ENCODE measurements around the gene SCO1.
"Not testable (repeated sequence)": the region's sequence is repeated elsewhere in the genome, so short reads cannot be mapped to it uniquely, and the experiment has no call there.

Gene SCO1

GRCh38 chr17:10697092-10698081 lies at the start of gene SCO1, which contains the start of gene ADPRM:
TSS of gene SCO1 (minus strand) at chr17:10697533. CDS start at chr17:10697507, 26 bp downstream.
TSS of gene ADPRM (plus strand) at chr17:10697594. CDS start at chr17:10704927, 7,333 bp downstream.
- peak; percentile 84 for FAIRE-seq

- FAIRE-seq, result no peak
Observed at GRCh38 chr17:10745231-10745630, 47.9 kb upstream of the SCO1 start.

- no peak for FAIRE-seq
Observed at GRCh38 chr17:10744501-10745000, 47.2 kb upstream of the SCO1 start.

- no peak for FAIRE-seq
Observed at GRCh38 chr17:10743316-10744009, 46.1 kb upstream of the SCO1 start.

GRCh38 chr17:10742431-10742830 lies 45.1 kb upstream of the SCO1 start:
- no peak for FAIRE-seq

- FAIRE-seq, result no peak
Observed at GRCh38 chr17:10741416-10742135, 44.2 kb upstream of the SCO1 start.

GRCh38 chr17:10739386-10739785 lies 42.1 kb upstream of the SCO1 start:
- no peak for FAIRE-seq

- FAIRE-seq, result no peak
Observed at GRCh38 chr17:10738521-10739258, 41.4 kb upstream of the SCO1 start.

GRCh38 chr17:10737736-10738135 lies 40.4 kb upstream of the SCO1 start:
- FAIRE-seq, result no peak

GRCh38 chr17:10737168-10737622 lies 39.9 kb upstream of the SCO1 start:
- peak; percentile 89 for FAIRE-seq

GRCh38 chr17:10735821-10736220 lies 38.5 kb upstream of the SCO1 start:
- FAIRE-seq, result no peak

- FAIRE-seq, result no peak
Observed at GRCh38 chr17:10735251-10735650, 37.9 kb upstream of the SCO1 start.

GRCh38 chr17:10733666-10734065 lies 36.3 kb upstream of the SCO1 start:
- FAIRE-seq, result no peak

GRCh38 chr17:10732121-10732520 lies 34.8 kb upstream of the SCO1 start:
- not testable (repeated sequence) for FAIRE-seq

- FAIRE-seq, result no peak
Observed at GRCh38 chr17:10731408-10731879, 34.1 kb upstream of the SCO1 start.

- FAIRE-seq, result not testable (repeated sequence)
Observed at GRCh38 chr17:10730247-10730646, 32.9 kb upstream of the SCO1 start.

GRCh38 chr17:10729334-10730193 lies 32.2 kb upstream of the SCO1 start, which contains the start of gene TMEM220:
TSS of gene TMEM220 (minus strand) at chr17:10730023. CDS start at chr17:10729851, 172 bp downstream.
- FAIRE-seq, result no peak

- FAIRE-seq, result no peak
Observed at GRCh38 chr17:10728331-10728892, 31.1 kb upstream of the SCO1 start.

- no peak for FAIRE-seq
Observed at GRCh38 chr17:10727192-10727591, 29.9 kb upstream of the SCO1 start.

- FAIRE-seq, result no peak
Observed at GRCh38 chr17:10726196-10726595, 28.9 kb upstream of the SCO1 start.

Data from A204.1 (cell line).